Measurements from ENCODE around the gene SLC35F5.
"Not testable (repeated sequence)": the region's sequence is repeated elsewhere in the genome, so short reads cannot be mapped to it uniquely, and the experiment has no call there.

SLC35F5 gene

GRCh38 chr2:113694438-113694837, 62.0 kb downstream of the SLC35F5 start:
- DNase-seq: no peak

DNA sequence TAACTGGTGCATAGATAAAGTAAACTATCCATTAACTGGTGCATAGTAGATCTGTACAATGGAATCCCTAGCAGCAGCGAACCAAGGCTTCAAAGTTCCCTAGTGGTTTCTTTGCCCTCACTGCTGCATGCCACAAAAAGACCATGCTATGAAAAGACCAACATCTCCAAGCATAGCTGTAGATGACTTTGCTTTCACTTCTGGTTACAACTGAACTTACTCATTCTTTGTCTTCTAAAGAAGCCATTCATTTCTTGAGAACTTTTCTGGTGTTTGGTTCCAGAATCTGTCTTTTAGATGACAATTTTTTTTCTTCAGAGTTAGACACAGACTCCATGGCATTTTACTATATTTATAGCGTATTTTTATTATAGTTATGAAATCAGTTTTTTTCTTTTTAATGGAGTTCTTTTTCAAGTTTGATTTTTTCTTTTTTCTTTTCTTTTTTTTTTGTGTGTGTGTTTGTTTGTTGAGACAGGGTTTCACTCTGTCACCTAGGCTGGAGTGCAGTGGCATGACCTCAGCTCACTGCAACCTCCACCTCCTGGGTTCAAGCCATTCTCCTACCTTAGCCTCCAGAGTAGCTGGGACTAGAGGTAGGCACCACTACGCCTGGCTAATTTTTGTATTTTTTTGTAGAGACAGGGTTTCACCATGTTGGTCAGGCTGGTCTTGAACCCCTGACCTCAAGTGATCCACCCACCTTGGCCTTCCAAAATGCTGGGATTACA, 63.6 kb downstream of the SLC35F5 start:
- DNase-seq: no peak

- not testable (repeated sequence) for DNase-seq
Measured at GRCh38 chr2:113690871-113691270, 65.6 kb downstream of the SLC35F5 start.

GRCh38 chr2:113686537-113686936, 69.9 kb downstream of the SLC35F5 start:
- no peak for DNase-seq

DNA sequence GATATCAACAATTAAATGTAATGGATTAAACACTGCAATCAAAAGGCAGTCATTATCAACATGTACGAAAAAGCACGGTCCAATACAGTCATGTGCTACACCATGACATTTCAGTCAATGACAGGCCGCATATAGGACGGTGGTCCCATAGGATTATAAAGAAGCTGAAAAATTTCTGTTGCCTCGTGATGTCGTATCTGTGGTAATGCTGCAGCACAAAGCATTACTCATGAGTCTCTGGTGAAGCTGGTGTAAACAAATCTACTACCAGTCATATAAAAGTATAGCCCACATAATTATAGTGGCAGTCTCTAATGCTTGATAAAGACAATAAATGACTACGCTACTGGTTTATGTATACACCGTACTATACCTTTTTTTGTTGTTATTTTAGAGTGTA, 71.0 kb downstream of the SLC35F5 start:
- no peak for DNase-seq

- no peak for DNase-seq
Measured at GRCh38 chr2:113679457-113679856, 77.0 kb downstream of the SLC35F5 start.

DNA sequence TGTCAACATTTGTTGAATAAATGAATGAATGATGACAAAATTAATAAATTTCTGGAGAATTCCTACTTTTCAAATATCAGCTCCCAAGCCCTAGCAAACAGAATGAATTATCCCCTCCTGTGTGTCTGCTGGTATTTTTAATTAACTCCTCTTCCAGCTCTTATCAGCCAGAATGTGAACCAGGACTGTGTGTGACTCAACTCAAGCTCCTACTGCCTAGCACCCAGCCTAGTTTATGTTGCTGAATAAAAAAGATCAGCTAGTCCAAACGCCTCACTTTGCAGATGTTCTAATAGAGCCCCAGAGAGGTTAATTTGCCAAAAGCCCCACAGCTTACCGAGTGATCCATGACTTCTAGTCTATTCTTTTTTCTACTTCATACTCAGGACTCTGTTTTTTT, 79.1 kb downstream of the SLC35F5 start:
- DNase-seq: no peak

DNA sequence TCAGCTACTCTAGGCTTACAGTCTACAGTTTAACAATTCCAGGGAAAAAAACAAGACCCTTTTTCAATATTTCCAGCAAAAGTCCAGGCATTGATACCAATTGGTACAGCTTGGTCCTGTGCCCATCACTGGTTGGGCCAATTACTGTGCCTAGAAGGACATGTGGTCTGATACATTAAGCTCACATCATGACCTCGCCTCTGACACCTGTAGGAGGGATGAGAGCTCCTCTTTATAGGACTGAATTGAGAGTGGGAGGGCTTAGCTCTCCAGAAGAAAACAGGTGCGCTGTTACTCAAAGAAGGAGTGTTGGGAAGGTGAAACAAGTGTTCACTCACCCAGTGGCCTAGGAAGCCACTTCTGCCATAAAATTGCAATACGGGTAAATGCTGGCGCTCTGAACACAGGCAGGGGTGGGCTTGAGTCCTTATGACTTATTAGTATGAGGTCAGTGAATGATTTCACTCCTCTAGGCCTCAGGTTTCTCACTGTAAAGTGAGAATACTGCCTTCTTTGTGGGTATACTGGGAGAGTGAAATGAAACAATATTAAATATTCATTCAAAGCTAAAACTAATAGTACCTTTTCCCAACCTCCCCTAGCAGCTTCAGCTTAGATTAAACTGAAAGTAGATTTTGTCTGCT, 79.7 kb downstream of the SLC35F5 start:
- DNase-seq: no peak

GRCh38 chr2:113675875-113676274, 80.6 kb downstream of the SLC35F5 start:
- no peak for DNase-seq

GRCh38 chr2:113672326-113672932, 84.0 kb downstream of the SLC35F5 start:
- no peak for DNase-seq

DNA sequence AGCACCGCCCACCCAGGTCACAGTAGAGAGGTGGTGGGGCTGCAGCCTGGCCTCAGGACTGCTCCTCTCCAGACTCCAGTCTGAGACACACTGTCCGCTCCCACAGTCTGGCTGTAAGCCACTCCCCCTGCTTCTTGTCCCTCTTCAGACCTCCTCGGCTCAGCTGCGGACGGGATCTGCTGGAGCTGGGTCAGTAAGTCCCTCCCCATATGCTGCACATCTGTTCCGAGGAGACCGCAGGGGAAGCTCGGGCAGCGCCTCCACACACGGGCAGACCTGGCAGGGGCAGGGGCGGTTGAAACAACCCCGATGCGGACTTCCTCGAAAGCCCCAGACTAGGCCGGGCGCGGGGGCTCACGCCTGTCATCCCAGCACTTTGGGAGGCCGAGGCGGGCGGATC, 87.4 kb downstream of the SLC35F5 start:
- not testable (repeated sequence) for DNase-seq

GRCh38 chr2:113664761-113665533, 91.5 kb downstream of the SLC35F5 start:
- DNase-seq: not testable (repeated sequence)

GRCh38 chr2:113663285-113664060, 93.0 kb downstream of the SLC35F5 start:
- not testable (repeated sequence) for DNase-seq
